ENCODE results near the gene DSG3. TPM values are rescaled to one million over a fixed set of nuclear protein-coding genes. Genes with fewer than 3 reads are reported as not detected.

Gene DSG3
- total and polyA plus RNA-seq, 2 of the 8 experiments (the other 6 are each of a cell fraction or from before 2014, with no cell fraction given) = 0.03 to 0.07 TPM

- Histone ChIP-seq H3K9me3 (ENCODE audit: insufficient read depth in 2 of 2, low read depth in 1 of 2, low read length in 1 of 2) (no peaks in the 10 kb centered on the region), H3K27ac (ENCODE audit: low read depth, low read length) (no peak overlapping the region), H2BK120ac (replicated peaks; ENCODE audit: low read depth, low read length) (no peak overlapping the region), H3K23ac (ENCODE audit: insufficient read length) (no peak overlapping the region), H3K4me1 (replicated peaks in 1 of 4; ENCODE audit: control insufficient read depth in 3 of 4, insufficient read depth in 4 of 4, low read length in 3 of 4) (peaks cover 2 to 10% (median 5%) of the 10 kb centered on the region in 4 experiments; a peak in 5 of 7 replicates), H2AFZ (ENCODE audit: low read length) (no peak overlapping the region), H3K4me2 (ENCODE audit: insufficient read depth in 1 of 2, low read depth in 2 of 2, low read length in 2 of 2) (no peak overlapping the region), H4K91ac (replicated peaks; ENCODE audit: insufficient read length, low read length) (no peak overlapping the region), H3K4ac (replicated peaks; ENCODE audit: insufficient read length, low read depth, low read length) (no peak overlapping the region), H3K23me2 (ENCODE audit: low read depth, low read length) (no peaks in the 10 kb centered on the region), H2BK15ac (ENCODE audit: low read length) (no peak overlapping the region), H3K36me3 (ENCODE audit: control insufficient read depth in 2 of 4, insufficient read depth in 4 of 4, low read length in 3 of 4) (peaks cover 0 to 2% (median under 1%) of the 10 kb centered on the region in 4 experiments; a peak in 3 of 8 replicates), H2BK5ac (ENCODE audit: low read depth, low read length) (no peak overlapping the region), H3K27me3 (replicated peaks in 1 of 4; ENCODE audit: control insufficient read depth in 3 of 4, extremely low read depth in 1 of 4, insufficient read depth in 3 of 4, low read length in 3 of 4) (peaks cover 0 to 1% (median 0%) of the 10 kb centered on the region in 4 experiments; a peak in 1 of 7 replicates), H3K14ac (ENCODE audit: insufficient read length) (no peak overlapping the region), H3K9ac (replicated peaks in 1 of 4; ENCODE audit: extremely low read depth in 1 of 4, low read depth in 3 of 4, low read length in 3 of 4) (no peak overlapping the region), H3K4me3 (ENCODE audit: extremely low read depth in 1 of 4, insufficient read depth in 2 of 4, low read depth in 3 of 4, low read length in 4 of 4) (no peak overlapping the region), H4K8ac (ENCODE audit: extremely low read depth, insufficient read depth, low read length) (no peak overlapping the region), H2BK12ac (ENCODE audit: low read depth, low read length) (no peak overlapping the region), H3K56ac (replicated peaks; ENCODE audit: insufficient read length, low read depth, low read length) (no peak overlapping the region), H2BK20ac (ENCODE audit: low read length) (no peak overlapping the region), H4K5ac (ENCODE audit: insufficient read length, low read depth, low read length) (no peak overlapping the region), H3K18ac (ENCODE audit: extremely low read depth, low read length) (no peak overlapping the region), H3K79me2 (ENCODE audit: control insufficient read depth in 1 of 2, insufficient read depth in 2 of 2, low read length in 2 of 2) (peaks cover 13 to 94% of the 10 kb centered on the region in 2 experiments), H2AK5ac (ENCODE audit: low read depth, low read length) (no peak overlapping the region), H3K79me1 (ENCODE audit: low read depth, low read length) (peaks cover 15% of the 10 kb centered on the region), H4K20me1 (replicated peaks in 1 of 2; ENCODE audit: control insufficient read depth in 1 of 2, insufficient read depth in 2 of 2, low read length in 2 of 2) (peaks cover 4 to 5% of the 10 kb centered on the region in 2 experiments)
- no peak for TF ChIP-seq POLR2A (IDR thresholded peaks at IDR 0.05; ENCODE audit: control extremely low read depth in 1 of 2, low read depth in 2 of 2, low read length in 2 of 2)
- WGBS, 2 experiments (ENCODE audit: extremely low coverage in 1 of 2, insufficient coverage in 1 of 2, insufficient read length in 1 of 2, insufficient replicate concordance in 2 of 2, low coverage in 1 of 2, low lambda C conversion rate in 2 of 2, missing lambda C conversion rate in 1 of 2) = 89% methylated on average over 10 of the region's 10 CpGs; no CpG with 5 or more reads in 1 of the 2 experiments
- no peak for FAIRE-seq
- ChIA-PET CTCF (ENCODE audit: partially characterized antibody) (interaction anchor here (0.9 to 2.5 kb wide), 2 partner anchors 80 to 461 kb away, joined by 3 to 5 read pairs; no protein-coding TSS in a partner anchor), POLR2A (ENCODE audit: partially characterized antibody) (interaction anchor here (1.1 kb wide), 1 partner anchor 42 kb away, joined by 4 read pairs; no protein-coding TSS in a partner anchor)
- no peak for DNase-seq (ENCODE audit: low read depth in 1 of 2, low spot score in 2 of 2)
Observed at GRCh38 chr18:31504455-31505147, 57.1 kb downstream of the DSG3 start.

All from H1 (cell line).